HG03457 (cell line): ENCODE results near the gene MYLK3.

Experiments used
- ATAC-seq: cut with Tn5 transposase; IDR thresholded peaks from one replicate; pipeline ENCODE4 v1.9.1; 2021; ENCODE audit warnings: moderate number of reproducible peaks; ENCODE audit not compliant: unreplicated experiment

MYLK3 gene

DNA sequence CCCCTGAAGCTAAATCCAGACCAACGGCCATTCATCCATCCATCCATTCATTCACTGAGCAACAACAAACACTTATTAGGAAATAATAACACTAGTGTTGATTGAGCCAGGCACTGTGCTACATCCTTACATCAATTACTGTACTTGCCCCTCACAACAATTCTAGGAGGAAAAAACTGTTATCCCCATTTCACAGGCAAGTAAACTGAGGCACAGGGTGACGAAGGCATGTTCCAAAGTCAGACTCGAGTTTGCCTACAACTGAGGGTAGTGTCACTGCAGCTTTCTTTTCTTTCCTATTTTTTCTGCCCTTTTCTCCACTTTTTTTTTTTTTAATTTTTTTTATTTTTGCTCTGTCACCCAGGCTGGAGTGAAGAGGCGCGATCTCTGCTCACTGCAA lies 11.2 kb upstream of the MYLK3 start:
- no peak for ATAC-seq

GRCh38 chr16:46757339-46758050 lies 9.4 kb upstream of the MYLK3 start:
- ATAC-seq: no peak

DNA sequence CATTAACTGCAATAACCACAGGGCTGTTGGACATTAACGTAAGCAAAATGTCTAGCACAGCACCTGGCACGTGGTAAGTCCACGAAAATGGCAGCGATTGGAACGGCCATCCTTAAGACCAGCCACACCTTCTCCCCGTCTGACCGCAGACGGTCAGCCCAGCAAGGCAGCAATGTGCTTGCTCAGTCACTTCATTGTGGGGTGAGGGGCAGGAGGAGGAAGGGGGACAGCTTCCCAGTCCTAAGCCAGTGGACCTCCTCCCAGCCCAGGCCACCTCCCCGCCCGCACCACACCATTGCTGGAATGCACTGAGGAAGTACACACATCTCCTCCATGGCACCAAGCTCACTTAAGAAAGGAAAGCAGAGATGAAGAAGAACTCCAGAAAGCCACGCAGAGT lies 8.6 kb upstream of the MYLK3 start:
- no peak for ATAC-seq

GRCh38 chr16:46753015-46753414 lies 4.9 kb upstream of the MYLK3 start:
- no peak for ATAC-seq

GRCh38 chr16:46751381-46751780 lies 3.2 kb upstream of the MYLK3 start:
- ATAC-seq: no peak

DNA sequence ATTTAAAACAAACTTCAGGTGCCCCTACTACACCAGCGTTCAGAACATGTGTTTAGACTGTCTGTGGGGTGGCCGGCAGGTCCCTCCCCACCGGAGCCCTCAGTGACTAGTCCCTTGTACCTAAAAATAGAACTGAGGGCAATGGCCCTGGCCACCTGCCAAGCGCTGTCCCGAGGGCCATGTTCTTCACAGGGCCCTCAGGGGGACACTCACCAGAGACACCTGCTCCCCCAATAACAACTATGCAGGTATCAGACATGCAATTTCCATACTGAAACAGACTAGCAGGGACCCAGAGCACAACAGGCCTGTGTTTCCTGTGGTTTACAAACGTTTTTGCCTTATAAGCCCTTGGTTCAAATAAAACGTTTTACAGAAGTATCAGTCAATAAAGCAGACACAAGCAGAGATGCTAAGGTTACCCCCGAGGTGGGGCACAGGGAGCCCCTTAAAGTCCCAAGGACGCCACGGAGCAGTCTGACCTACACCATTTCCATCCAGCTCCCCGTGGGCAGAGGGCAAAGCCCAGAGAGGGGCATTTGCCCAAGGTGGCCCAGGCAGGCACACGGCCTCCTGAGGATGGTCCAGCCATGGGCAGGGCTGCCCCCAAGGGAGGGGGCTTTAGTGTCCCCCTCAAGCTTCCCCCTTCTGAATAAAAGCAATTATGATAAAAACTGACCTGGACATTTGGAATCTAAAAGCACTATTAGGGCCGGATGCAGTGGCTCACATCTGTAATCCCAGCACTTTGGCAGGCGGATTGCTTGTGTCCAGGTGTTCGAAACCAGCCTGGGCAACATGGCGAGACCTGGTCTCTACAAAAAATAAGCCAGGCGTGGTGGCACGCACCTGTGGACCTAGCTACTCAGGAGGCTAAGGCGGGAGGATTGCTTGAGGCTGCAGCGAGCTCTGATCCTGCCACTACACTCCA lies 896 bp upstream of the MYLK3 start:
- ATAC-seq: no peak

DNA sequence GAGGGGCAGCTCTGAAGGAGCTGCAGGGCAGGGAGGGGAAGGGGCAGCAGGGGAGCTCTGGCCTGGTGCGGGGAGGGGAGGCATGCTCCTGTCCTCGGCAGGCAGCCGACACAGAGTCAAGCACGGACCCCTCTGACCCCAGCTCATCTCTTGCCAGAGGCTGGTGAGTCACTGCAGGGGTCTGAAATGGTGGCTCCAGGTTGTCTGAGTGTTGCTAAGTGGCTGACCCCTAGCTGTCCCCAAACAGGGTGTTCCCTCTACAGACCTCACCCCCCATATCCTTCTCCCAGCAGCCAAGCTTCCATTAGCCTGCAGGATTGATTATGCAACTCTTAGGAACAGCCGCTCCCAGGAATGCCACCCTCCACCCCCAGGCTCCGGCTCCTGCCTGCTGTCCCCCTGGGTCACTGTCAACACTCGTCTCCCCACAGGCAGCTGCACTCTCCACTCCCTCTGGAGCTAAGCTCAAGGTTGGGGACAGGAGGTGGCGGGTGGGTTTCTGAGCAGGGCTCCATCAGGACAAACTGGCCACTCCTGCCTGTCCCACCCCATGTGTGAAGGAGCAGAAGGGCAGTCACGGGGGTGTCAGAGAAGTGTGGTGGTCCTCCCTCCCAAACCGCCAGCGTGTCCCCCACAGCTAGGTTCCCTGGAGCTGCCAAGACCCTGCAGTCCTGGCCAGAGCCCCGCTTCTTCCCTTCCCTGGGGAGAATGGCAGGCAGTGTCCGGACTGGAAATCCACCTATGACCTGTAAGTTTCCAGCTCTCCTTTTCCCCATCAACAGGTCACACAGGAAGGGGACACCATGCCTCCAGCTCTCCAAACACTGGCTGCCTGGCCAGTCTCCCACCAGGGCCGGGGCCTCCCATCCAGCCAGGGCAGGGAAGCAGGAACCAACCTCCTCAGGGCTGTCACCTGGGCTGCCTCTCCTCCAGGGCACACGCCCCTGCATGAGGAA lies 1.0 kb downstream of the MYLK3 start:
- ATAC-seq: no peak

GRCh38 chr16:46745617-46746016 lies 2.5 kb downstream of the MYLK3 start:
- no peak for ATAC-seq

DNA sequence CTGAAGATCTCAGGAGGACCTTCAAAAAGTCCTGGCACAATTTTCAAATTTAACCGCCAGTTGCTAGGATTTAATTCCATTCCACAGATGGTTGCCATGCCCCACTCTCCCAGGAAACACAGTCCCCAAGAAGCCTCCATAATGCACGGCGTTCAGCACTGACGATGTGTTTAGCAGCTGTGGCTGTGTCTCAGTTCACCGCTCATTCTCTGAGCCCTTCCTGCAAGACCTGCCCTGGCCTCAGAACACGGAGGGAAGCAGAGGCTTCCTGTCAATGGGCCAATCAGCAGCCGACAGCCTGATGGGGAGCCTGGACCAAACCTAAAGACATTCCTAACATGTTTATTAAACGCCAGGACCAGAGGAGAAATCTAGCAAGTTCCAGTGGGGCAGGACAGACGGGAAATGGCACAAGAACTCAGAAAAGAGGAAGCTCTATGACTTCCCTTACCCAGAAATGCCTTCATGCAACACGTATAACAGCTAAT lies 4.9 kb downstream of the MYLK3 start:
- ATAC-seq: no peak

DNA sequence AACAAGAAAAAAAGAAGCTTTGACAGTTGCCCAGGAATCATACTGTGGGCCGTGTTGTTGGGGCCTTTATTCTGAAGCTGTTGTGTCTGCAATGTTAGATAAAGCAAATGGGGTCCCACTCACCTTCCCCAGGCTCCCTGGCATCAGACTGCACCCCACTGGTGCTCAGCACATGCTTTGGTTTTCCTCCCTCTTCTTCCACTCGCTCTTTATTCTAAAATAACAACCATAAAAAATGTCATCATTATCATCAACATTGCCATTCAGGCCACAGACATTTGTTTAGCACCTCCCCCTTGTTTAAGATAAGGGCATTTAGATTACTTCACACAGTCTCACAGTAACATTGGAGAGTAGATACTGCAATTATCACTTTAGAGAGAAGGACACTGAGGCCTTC lies 8.2 kb downstream of the MYLK3 start:
- ATAC-seq: no peak

- ATAC-seq: no peak
These were observed 10.4 kb downstream of the MYLK3 start for GRCh38 chr16:46737621-46738214.

GRCh38 chr16:46736695-46737094 lies 11.4 kb downstream of the MYLK3 start:
- ATAC-seq: no peak

GRCh38 chr16:46733319-46733830 lies 14.8 kb downstream of the MYLK3 start:
- no peak for ATAC-seq

DNA sequence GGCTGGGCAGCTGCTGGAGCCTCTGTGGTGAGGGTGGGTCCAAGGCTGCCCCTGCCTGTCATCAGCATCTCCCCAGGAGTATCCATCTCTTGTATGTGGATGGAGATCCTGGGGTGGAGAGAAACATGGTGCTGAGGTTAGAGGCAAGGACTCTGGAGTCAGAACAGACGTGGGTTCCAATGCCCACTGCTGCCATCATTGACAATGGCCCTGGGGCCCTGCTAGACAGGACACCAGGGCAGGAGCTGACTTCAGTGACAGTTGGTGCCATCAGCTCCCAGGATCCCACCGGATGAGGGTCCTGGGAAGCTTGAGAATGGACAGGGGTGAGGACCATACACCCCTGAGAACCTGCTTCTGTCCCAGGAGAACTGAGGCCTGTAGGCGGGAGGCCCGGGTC lies 15.6 kb downstream of the MYLK3 start:
- ATAC-seq: no peak

DNA sequence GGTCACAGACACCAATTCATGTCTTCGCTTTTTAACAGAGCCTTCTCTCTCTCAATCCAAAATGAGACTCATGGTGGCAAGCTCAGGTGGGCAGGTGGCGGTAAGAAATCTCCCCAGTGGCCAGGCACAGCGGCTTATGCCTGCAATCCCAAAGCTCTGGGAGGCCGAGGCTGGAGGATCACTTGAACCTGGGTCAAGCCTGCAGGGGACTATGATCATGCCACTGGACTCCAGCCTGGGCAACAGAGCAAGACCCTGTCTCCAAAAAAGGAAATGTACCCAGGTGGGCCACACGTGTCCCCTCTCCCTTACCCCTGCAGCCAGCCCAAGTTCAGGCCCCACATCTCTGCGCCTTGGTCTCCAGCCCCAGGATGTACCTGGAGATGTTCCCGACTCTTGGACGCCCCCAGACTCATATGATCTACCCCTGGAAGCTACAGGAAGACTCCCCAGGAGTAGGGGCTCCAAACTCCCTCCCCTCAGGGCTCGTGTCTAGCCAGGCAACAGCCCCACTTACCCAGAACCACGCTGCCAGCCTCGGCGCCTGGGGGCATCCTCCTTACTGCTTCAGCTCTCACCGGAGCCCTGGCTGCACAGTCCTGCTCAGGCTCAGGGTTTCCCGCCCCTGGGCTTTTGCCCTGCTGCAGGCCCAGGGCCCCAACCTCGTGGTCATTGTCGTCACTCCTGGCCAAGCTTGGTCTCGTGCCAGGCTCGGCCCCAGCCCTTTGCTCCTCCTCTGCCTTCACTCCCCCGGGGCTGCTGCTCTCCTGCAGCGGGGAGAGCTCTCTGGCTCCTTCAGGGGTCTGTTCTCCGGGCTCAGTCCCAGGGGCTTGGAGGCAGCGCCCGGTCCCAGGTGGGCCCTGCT lies 16.2 kb downstream of the MYLK3 start:
- no peak for ATAC-seq

GRCh38 chr16:46730801-46731690 lies 17.1 kb downstream of the MYLK3 start:
- ATAC-seq: no peak

DNA sequence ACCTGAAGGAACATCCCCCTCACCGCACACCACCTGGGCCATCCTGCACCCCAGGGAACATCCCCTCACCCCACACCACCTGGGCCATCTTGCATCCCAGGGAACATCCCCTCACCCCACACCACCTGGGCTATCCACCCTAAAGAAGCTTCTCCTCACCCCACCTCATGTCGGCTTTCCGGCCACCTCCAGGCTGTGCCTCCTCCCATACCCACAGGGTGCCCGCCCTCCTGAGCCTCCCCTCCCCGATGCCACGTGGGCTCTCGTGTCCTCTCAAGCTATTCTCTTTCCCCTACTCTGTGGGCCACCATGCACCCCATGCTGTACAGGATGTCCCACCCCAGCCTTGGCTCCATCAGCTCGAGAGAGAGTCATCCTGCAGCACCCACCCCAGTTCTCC lies 18.0 kb downstream of the MYLK3 start:
- no peak for ATAC-seq

DNA sequence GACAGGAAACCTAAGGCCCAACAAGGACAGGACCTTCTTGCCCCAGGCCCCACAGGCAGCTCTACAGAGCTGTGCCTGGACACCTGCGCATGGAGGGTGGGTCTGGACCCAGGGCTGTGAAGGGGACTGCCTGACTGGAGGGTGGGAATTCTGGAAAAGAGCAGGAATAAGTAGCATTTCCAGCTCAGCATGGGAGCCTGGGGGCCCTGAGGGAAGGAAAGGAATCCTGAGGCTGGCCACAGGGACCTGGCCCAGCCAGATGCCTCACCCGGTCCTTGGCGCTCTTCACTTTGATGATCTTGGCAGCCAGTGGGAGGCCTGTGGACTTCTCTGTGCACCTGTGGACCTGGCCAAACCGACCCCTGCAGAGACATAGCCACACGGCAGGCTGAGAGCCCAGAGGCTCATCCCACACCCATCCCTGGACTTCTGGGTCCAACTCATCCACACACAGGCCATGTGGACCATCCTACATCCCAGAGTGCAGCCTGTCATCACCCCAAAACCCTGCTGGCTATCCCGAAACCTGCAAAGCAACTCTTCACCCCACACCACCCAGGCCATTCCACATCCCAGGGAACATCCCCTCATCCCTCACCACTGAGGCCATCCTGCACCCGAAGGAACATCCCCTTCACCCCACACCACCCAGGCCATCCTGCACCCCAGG lies 18.7 kb downstream of the MYLK3 start:
- ATAC-seq: no peak
